Germinal center (tissue), 1 donor: Measurements from ENCODE around the gene DPP4.
"Not testable (repeated sequence)": the region's sequence is repeated elsewhere in the genome, so short reads cannot be mapped to it uniquely, and the experiment has no call there.

Experiments used
- DNase-seq: peaks from one replicate; pipeline ENCODE4 v3.0.0; 2012; ENCODE audit warnings: mixed read lengths, low spot score

Gene DPP4

DNA sequence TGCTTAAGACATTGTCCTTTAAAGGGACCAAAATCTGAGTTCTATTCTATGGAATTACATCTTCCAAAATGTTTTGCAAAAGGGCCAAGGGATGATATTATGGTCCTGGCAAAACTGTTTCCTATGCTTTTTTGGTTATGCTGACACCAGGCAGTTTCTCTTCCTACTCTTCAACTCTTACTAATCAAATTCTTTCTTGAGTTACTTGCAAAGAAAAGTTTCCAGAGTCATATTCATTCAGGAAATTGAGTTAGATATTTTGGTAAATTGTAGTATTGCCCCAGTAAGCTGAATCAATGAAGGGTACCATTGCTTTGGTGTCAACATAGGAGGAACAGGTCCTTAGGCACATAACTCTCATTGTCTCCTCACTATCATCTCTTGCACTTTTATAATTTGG lies 118.8 kb downstream of the DPP4 start:
- no peak for DNase-seq

DNA sequence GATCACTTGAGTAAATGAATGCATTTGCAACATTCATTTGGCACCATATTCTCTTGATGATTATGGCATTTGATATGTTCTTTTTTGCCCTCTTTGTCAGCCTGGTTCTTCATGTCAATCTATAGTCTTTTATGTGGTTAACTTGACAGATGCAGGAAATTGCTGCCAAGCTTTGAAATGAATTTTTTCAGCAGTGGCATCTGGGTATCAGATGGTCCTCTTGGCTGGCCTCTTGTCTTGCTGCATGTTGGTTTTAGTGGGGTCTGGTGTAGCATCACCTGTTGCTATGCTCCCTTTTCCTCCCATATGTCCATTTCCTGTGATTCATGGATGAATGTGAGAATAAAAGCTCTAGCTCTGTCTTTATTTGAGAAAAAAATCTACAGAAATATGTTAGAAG lies 119.9 kb downstream of the DPP4 start:
- no peak for DNase-seq

- not testable (repeated sequence) for DNase-seq
Measured at GRCh38 chr2:161953367-161953766, 120.6 kb downstream of the DPP4 start.

DNA sequence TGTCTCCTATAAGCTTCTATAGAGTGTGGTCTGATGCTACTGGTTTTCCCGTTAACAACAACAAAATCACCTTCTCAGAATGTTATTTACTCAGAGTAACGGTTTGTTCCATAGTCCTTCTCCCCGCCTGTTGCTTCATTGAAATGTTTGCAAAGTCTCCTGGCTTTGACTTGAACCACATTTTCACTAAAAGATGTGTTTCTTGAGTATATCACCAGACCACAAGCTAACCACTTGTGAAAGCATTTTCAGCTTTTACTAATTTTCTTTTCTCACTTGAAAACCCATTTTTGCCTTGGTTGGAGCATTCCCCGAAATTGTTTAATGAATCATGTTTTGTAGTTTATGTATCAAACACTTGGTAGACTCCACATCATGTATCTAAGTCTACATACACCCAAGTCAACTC lies 121.2 kb downstream of the DPP4 start:
- no peak for DNase-seq

DNA sequence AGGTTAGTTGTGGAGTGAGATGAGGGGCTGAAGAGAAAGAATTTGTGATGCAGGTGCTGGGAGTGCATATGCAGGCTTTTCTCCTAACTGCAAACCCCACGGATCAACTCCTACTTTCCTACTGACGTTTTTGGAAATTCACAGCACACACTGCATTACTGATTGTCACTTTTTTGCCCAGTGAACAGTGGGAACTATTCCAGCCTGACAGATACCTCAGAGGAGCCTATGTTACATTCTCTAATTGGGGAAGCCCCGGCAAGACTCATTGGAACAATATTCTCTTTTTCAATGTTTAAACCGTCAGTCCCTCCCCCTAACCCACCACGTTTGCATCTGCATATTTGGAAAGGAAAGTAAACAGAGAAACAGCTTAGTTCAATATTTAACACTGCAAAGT lies 126.2 kb downstream of the DPP4 start:
- no peak for DNase-seq

GRCh38 chr2:161947406-161947805 lies 126.6 kb downstream of the DPP4 start:
- DNase-seq = no peak

DNA sequence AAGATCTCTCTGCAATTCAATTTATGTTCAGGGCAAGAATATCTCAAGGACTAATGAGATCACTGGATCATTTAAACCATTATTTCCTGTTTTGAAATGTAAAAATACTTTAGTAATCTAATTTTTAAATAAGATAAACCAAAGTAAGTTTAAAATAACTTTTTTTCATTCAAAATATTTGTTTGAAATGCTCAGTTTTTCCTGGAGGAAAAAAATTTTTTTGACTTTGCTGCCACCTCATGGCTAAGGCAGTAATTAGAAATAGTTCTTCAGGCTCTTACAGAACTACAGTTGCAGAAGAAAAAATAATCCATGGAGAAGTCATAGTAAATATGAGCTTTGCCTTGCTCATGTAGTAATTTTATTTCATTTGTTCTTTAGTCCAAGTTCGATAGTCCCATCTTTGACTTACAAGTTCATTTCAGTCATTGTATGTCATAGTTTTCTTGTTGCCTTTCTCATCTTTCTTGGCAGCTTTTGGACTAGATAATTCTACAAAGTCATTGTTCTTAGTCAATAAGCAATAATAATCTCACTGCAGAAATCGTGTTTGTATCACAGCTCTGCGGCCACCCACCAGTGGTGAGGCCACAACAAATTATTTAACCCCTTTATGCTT lies 127.4 kb downstream of the DPP4 start:
- DNase-seq = no peak

DNA sequence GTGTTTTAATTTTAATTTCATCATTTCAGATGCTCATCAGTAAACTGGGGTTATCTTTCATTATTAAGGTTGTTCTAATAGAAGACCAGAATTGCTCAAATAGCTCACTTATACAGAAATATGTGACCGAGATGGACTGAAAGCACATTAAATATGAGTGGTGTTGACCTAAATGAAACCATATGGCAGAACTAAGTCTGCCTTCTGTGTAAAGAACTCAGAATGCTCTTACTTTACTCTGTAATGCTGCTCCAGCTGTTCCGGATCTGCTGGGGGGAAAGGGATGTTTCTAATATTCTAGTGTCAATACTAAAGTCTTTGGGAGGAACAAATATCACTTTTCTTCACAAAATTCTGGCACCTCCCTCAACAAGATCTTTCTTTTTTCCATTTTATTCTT lies 131.0 kb downstream of the DPP4 start:
- DNase-seq = no peak
